Caco-2 (cell line): ENCODE data around the gene CASD1. TPM values are rescaled to one million over a fixed set of nuclear protein-coding genes. Genes with fewer than 3 reads are reported as not detected.

Experiments
- BruUV-seq: library from RNA; stranded (reverse); fragments of 400-500 nt; replicated peaks from 2 replicates; lab custom pipeline; 2021; lab: Mats Ljungman, UMichigan
- CTCF ChIA-PET: fragments of 300-600 bp; sonication (Branson Sonifier 250); formaldehyde crosslinking; loops from one replicate; lab custom pipeline; 2022; ENCODE audit warnings: antibody characterized with exemption; lab: Charles Lee
- POLR2A ChIA-PET: fragments of 300-600 bp; sonication (Branson Sonifier 250); formaldehyde crosslinking; loops from one replicate; lab custom pipeline; 2022; ENCODE audit warnings: antibody characterized with exemption; lab: Charles Lee
- DNase-seq, 2 experiments: peaks; one replicate each; pipeline versions ENCODE4 v3.0.0 to v3.0.0-alpha.2; 2020 to 2022
- H3K27me3 ChIP-seq: replicated peaks from 2 replicates; pipeline ENCODE4 v1.6.0; 2011; ENCODE audit warnings: low read length; ENCODE audit not compliant: control insufficient read depth, insufficient read depth
- H3K36me3 ChIP-seq: 2 replicates; pipeline ENCODE4 v1.5.1; 2011; ENCODE audit warnings: low read length; ENCODE audit not compliant: control insufficient read depth, insufficient read depth
- H3K4me1 ChIP-seq: fragments of 250-450 bp; sonication (Bioruptor Pico); 2 replicates; pipeline ENCODE4 v1.5.1; 2020; ENCODE audit warnings: mild to moderate bottlenecking
- H3K4me3 ChIP-seq: 2 replicates; pipeline ENCODE4 v1.5.1; 2011; ENCODE audit warnings: low read depth, mild to moderate bottlenecking, control low read depth, low read length
- H3K9me3 ChIP-seq: fragments of 250-450 bp; sonication (Bioruptor Pico); 2 replicates; pipeline ENCODE4 v1.5.1; 2020; ENCODE audit warnings: mild to moderate bottlenecking, moderate library complexity
- H3K27ac Mint-ChIP-seq: one replicate; pipeline ENCODE4 v1.8.0; 2022; ENCODE audit warnings: mixed read lengths; ENCODE audit not compliant: unreplicated experiment
- H3K27me3 Mint-ChIP-seq: one replicate; pipeline ENCODE4 v1.8.0; 2022; ENCODE audit warnings: mixed read lengths; ENCODE audit not compliant: insufficient read depth, unreplicated experiment
- H3K36me3 Mint-ChIP-seq: one replicate; pipeline ENCODE4 v1.8.0; 2022; ENCODE audit warnings: mild to moderate bottlenecking, mixed read lengths; ENCODE audit not compliant: insufficient read depth, unreplicated experiment
- H3K4me1 Mint-ChIP-seq: one replicate; pipeline ENCODE4 v1.8.0; 2022; ENCODE audit warnings: low read depth, mixed read lengths; ENCODE audit not compliant: unreplicated experiment
- H3K4me3 Mint-ChIP-seq: one replicate; pipeline ENCODE4 v1.8.0; 2022; ENCODE audit warnings: mild to moderate bottlenecking, moderate library complexity, mixed read lengths; ENCODE audit not compliant: unreplicated experiment
- H3K9me3 Mint-ChIP-seq: one replicate; pipeline ENCODE4 v1.8.0; 2022; ENCODE audit warnings: mixed read lengths; ENCODE audit not compliant: unreplicated experiment
- intact Hi-C: fragments of 100-400 bp; cut with micrococcal nuclease; formaldehyde crosslinking; loops from one replicate; pipeline ENCODE4 v1.10.0; 2022; ENCODE audit not compliant: unreplicated experiment
- total RNA-seq: library from RNA; stranded (reverse); gene quantifications from 2 replicates; pipeline ENCODE4 v1.2.3, GENCODE V29; 2022
- TF ChIP-seq, protein P1 (sequence below), 2 experiments: fragments of 200-600 bp in 1 of 2; IDR thresholded peaks; 1 replicate in 1 of 2; 2 replicates in 1 of 2; pipeline versions ENCODE4 v1.5.1 to v1.8.0; 2011 to 2022; ENCODE audit warnings: antibody characterized with exemption in 1 of 2, control low read depth in 1 of 2, inconsistent platforms in 1 of 2, low read depth in 1 of 2, low read length in 1 of 2, mild to moderate bottlenecking in 1 of 2, moderate library complexity in 1 of 2; ENCODE audit not compliant: insufficient read depth in 1 of 2, severe bottlenecking in 1 of 2, unreplicated experiment in 1 of 2

The CASD1 gene
- total RNA-seq, 1 experiment from 2014 or later, result 13.7 TPM

DNA sequence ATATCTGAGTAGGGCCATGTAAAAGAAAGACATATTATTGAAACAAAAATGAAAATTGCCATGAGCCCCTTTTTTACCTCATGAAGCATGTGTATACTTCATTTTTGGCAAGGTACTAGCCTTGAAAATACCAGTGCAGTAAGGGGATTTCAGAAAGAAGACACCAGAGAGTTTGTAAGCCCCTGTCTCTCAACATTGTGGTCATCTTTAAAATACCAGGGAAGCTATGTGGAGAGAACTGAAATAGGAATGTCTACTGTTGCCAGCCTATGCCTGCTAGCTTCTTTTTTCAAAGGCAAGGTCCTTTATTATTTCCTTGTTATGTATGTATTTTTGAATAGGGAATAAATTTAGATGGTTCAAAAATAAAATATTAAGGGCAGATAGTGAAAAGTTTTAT, 57.8 kb downstream of the CASD1 start:
- Histone ChIP-seq H3K4me3 (no peak overlapping the region), H3K36me3 (no peaks in the 10 kb centered on the region), H3K4me1 (peaks cover under 1% of the 10 kb centered on the region; the same call in 1 of the 2 replicates), H3K27me3 (no peaks in the 10 kb centered on the region), H3K9me3 (no peaks in the 10 kb centered on the region)
- Mint-ChIP-seq H3K27me3 (no peaks in the 10 kb centered on the region), H3K27ac (no peak overlapping the region), H3K4me3 (no peak overlapping the region), H3K36me3 (no peaks in the 10 kb centered on the region), H3K9me3 (no peaks in the 10 kb centered on the region), H3K4me1 (no peaks in the 10 kb centered on the region)
- ChIA-PET POLR2A (no interaction called here), CTCF (no interaction called here)
- intact Hi-C loops, result no loop called here
- no TSS peak for BruUV-seq
- no peak for DNase-seq
- TF ChIP-seq, protein P1, sequence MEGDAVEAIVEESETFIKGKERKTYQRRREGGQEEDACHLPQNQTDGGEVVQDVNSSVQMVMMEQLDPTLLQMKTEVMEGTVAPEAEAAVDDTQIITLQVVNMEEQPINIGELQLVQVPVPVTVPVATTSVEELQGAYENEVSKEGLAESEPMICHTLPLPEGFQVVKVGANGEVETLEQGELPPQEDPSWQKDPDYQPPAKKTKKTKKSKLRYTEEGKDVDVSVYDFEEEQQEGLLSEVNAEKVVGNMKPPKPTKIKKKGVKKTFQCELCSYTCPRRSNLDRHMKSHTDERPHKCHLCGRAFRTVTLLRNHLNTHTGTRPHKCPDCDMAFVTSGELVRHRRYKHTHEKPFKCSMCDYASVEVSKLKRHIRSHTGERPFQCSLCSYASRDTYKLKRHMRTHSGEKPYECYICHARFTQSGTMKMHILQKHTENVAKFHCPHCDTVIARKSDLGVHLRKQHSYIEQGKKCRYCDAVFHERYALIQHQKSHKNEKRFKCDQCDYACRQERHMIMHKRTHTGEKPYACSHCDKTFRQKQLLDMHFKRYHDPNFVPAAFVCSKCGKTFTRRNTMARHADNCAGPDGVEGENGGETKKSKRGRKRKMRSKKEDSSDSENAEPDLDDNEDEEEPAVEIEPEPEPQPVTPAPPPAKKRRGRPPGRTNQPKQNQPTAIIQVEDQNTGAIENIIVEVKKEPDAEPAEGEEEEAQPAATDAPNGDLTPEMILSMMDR (IDR thresholded peaks at IDR 0.05; ENCODE audit: insufficient read depth in 1 of 2, low read depth in 1 of 2, low read length in 1 of 2, severe bottlenecking in 1 of 2, unreplicated experiment in 1 of 2), result no peak

DNA sequence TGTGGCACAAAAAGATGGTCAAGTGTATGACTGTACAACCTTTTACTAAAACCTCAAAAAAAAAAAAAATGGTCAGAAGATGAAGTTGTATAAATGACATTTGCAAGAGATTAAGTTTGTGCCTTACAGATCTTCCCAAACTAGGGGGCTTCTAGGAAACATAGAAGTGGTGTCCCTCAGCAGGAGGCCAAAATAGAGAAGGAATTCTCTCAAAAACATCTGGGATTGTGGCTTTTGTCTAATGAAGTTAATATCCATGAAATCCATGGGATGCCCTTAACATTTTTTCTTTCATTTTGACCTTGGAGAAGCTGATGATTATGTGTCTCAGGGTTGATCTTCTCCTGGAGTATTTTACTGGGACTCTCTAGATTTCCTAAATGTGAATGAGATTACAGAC, 62.2 kb downstream of the CASD1 start:
- Mint-ChIP-seq H3K27me3 (no peaks in the 10 kb centered on the region), H3K4me1 (no peaks in the 10 kb centered on the region), H3K36me3 (no peaks in the 10 kb centered on the region), H3K4me3 (no peak overlapping the region), H3K9me3 (peaks cover 17% of the 10 kb centered on the region), H3K27ac (no peak overlapping the region)
- TF ChIP-seq, protein P1 (IDR thresholded peaks at IDR 0.05; ENCODE audit: insufficient read depth in 1 of 2, low read depth in 1 of 2, low read length in 1 of 2, severe bottlenecking in 1 of 2, unreplicated experiment in 1 of 2), result no peak
- no peaks in the 10 kb centered on the region for H3K27me3 ChIP-seq
- intact Hi-C loops, result no loop called here
- ChIA-PET POLR2A (no interaction called here), CTCF (no interaction called here)
- H3K36me3 ChIP-seq, result no peaks in the 10 kb centered on the region
- no peak for DNase-seq
- peaks cover 18% of the 10 kb centered on the region; the same call in 1 of the 2 replicates for H3K9me3 ChIP-seq
- no TSS peak for BruUV-seq
- no peak overlapping the region for H3K4me3 ChIP-seq
- H3K4me1 ChIP-seq, result peaks cover under 1% of the 10 kb centered on the region; the same call in 1 of the 2 replicates

DNA sequence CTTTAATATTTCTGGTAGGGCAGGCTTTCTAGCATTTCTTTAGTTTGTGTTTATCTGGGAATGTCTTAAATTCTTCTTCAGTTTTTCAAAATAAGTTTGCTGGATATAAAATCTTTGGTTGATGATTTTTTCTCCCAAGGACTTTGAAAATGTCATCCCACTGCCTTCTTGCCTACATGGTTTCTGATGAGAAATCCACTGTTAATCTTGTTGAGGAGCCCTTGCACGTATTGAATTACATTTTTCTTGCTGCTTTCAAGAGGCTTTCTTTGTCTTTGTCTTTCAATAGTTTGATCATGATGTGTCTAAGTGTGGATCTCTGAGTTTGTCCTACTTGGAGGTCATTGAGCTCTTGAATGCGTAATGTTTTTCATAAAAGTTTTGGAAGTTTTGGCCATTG, 66.0 kb downstream of the CASD1 start:
- TF ChIP-seq, protein P1 (IDR thresholded peaks at IDR 0.05; ENCODE audit: insufficient read depth in 1 of 2, low read depth in 1 of 2, low read length in 1 of 2, severe bottlenecking in 1 of 2, unreplicated experiment in 1 of 2), result no peak
- H3K4me3 ChIP-seq, result no peak overlapping the region
- POLR2A ChIA-PET, result no interaction called here
- peaks cover 22% of the 10 kb centered on the region; the same call in 1 of the 2 replicates for H3K9me3 ChIP-seq
- DNase-seq, result no peak
- no peaks in the 10 kb centered on the region for H3K36me3 ChIP-seq
- peaks cover 37% of the 10 kb centered on the region for H3K4me1 ChIP-seq
- H3K9me3 Mint-ChIP-seq, result peaks cover 29% of the 10 kb centered on the region
- no peak overlapping the region for H3K27ac Mint-ChIP-seq
- no peaks in the 10 kb centered on the region for H3K27me3 ChIP-seq
- peaks cover 7% of the 10 kb centered on the region for H3K36me3 Mint-ChIP-seq
- H3K4me3 Mint-ChIP-seq, result no peak overlapping the region
- H3K27me3 Mint-ChIP-seq, result no peaks in the 10 kb centered on the region
- H3K4me1 Mint-ChIP-seq, result peaks cover 32% of the 10 kb centered on the region
- BruUV-seq, result no TSS peak
- intact Hi-C loops, result no loop called here
- CTCF ChIA-PET, result no interaction called here
